Right ventricle myocardium superior (tissue), 1 donor: Measurements from ENCODE around the gene LASP1NB.
"Not testable (repeated sequence)": the region's sequence is repeated elsewhere in the genome, so short reads cannot be mapped to it uniquely, and the experiment has no call there.

Experiments used
- ATAC-seq: fragments of 200-7000 bp; cut with Tn5 transposase; one replicate; pipeline ENCODE4 v1.9.1; 2020; ENCODE audit warnings: mild to moderate bottlenecking; ENCODE audit not compliant: poor library complexity
- DNase-seq: peaks from one replicate; pipeline ENCODE4 v3.0.0-alpha.2; 2020
- intact Hi-C: fragments of 100-400 bp; cut with DNase I; formaldehyde crosslinking; loops from one replicate; pipeline ENCODE4 v1.11.2; 2022
- donor health status: DM: no; HTN: yes; CAD: no; lungs with severe emphysema.

Gene LASP1NB

GRCh38 chr17:38893607-38894006 is 31.8 kb upstream of the LASP1NB start:
- DNase-seq (peak; percentile 70), ATAC-seq (peak; percentile 19)
- intact Hi-C loops: no loop called here

DNA sequence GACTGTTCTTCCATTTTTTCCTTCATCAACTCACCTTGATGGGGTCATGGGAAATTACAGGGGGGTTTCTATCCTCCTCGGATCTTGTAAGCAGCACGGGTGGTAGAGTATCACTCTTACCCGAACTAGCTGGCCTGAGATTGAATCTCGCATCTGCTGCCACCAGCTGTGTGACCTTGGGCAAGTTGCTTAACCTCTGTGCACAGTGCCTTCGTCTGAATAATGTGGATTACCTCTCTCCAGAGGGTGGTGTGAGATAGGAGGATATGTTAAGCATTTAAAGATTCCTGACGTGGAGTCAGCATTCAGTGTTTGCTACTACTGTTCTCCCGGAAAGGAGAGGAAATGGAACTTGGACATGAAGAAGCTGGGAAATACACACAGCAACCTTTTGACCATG is 31.1 kb upstream of the LASP1NB start:
- ATAC-seq (no peak), DNase-seq (no peak)
- intact Hi-C loops: no loop called here

GRCh38 chr17:38896346-38896954 is 29.0 kb upstream of the LASP1NB start:
- intact Hi-C loops: no loop called here
- ATAC-seq: no peak
- DNase-seq: no peak

GRCh38 chr17:38897176-38897575 is 28.2 kb upstream of the LASP1NB start:
- DNase-seq (peak; percentile 92), ATAC-seq (peak; percentile 73)
- intact Hi-C loops: no loop called here

DNA sequence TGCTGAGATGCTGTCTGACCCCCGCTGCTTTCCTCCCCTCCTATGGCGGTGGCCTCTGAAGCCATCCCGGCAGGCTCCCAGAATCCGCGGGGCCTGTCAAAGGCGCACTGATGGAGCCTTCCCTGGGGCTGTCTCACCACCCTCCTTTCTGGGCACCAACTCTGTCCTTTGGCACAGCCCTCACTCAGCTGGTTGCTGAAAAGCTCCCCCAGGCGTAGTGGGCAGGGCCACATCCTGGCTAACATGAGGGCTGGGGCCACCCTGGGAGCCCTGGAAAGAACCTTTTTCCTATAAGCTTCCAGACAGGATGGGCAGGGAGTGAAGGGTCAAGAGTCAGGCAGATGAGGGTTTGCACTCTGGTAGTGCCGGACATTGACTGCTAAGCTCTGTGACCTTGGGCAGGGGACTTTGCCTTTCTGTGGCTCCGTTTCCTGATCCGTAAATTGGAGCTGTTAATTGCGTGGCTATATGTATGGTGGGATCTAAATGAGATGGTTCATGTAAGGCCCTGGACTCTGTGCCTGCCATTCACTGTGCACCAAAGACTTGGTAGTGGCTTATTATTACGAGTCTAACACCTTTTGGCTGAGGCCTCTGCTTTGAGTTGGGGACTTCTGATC is 27.6 kb upstream of the LASP1NB start:
- ATAC-seq (no peak), DNase-seq (peak; percentile 68)
- intact Hi-C loops: no loop called here

DNA sequence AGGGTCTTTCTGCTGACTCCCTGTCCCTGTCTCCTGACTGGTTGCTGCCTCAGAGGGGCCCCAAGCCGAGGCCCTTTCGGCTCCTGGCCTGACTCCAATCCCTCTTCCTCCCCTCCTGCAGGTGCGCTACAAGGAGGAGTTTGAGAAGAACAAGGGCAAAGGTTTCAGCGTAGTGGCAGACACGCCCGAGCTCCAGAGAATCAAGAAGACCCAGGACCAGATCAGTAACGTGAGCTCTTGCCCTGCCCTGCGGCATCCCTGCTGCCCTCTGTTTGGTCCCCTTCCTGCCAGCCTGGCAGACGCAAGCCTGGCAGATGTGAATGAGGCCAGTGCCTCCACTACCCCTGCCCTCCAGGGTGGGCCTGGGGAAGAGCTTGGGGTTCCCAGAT is 27.1 kb upstream of the LASP1NB start:
- intact Hi-C loops: no loop called here
- no peak for DNase-seq
- ATAC-seq: no peak

GRCh38 chr17:38898812-38899348 is 26.5 kb upstream of the LASP1NB start:
- intact Hi-C loops: no loop called here
- DNase-seq (peak; percentile 74), ATAC-seq (no peak)

GRCh38 chr17:38899421-38899820 is 26.0 kb upstream of the LASP1NB start:
- intact Hi-C loops: no loop called here
- DNase-seq (no peak), ATAC-seq (no peak)

GRCh38 chr17:38900978-38901656 is 24.3 kb upstream of the LASP1NB start:
- peak; percentile 66 for ATAC-seq
- intact Hi-C loops: no loop called here
- DNase-seq: no peak

GRCh38 chr17:38903404-38903803 is 22.0 kb upstream of the LASP1NB start:
- no peak for ATAC-seq
- intact Hi-C loops: no loop called here
- no peak for DNase-seq

DNA sequence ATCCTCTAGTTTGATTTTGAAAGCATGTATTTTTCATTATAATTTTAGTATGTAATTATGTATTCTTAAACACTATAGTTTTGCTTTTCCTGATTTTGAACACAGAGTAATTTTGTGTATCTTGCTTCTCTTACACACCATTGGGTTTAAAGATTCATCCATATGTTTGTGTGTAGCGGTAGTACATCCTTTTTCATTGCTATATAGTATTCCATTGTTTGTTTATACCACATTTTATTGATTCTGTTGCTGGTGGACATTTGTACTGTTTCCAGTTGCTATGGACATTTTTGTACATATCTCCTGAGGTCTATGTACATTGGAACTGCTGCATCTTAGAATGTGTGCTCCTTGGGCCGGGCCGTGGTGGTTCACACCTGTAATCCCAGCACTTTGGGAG is 20.5 kb upstream of the LASP1NB start:
- intact Hi-C loops: no loop called here
- DNase-seq: no peak
- ATAC-seq: no peak

DNA sequence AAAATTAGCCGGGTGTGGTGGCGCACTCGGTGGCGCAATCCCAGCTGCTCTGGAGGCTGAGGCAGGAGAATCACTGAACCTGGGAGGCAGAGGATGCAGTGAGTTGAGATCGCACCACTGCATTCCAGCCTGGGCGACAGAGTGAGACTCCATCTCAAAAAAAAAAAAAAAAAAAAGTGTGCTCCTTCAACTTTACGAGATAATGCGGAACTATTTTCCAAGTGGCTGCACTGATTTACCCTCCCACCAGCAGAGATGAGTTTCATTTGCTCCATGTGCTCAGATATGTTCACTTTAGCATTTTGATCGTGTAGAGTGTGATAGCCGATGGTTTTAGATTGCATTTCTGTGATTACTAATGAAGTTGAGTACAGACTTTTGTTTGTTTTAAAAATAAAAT is 20.0 kb upstream of the LASP1NB start:
- intact Hi-C loops: no loop called here
- peak; percentile 24 for DNase-seq
- ATAC-seq: no peak

- DNase-seq (peak; percentile 37), ATAC-seq (no peak)
- intact Hi-C loops: no loop called here
These were observed 18.8 kb upstream of the LASP1NB start for GRCh38 chr17:38906460-38907228.

- ATAC-seq (no peak), DNase-seq (peak; percentile 36)
- intact Hi-C loops: no loop called here
These were observed 17.3 kb upstream of the LASP1NB start for GRCh38 chr17:38907930-38908675.

GRCh38 chr17:38908676-38909181 is 16.7 kb upstream of the LASP1NB start:
- intact Hi-C loops: no loop called here
- peak; percentile 38 for DNase-seq
- peak; percentile 9 for ATAC-seq

DNA sequence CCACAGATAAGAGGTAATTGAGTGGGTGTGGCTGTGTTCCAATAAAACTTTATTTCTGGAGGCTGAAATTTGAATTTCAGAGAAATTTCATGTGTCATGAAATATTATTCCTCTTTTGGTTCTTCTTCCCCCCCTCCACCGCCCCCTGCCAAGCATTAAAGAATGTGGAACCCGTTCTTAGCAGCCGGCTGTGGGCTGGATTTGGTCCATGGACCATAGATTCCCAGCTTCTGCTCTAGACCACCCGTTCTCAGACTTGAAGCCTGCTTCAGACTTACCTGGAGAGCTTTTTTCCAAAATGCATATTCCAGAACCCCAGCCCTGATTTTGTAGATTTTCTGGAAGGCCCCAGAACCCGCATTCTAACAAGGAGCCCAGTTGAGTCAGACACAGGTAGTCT is 15.1 kb upstream of the LASP1NB start:
- intact Hi-C loops: no loop called here
- ATAC-seq (no peak), DNase-seq (no peak)

- intact Hi-C loops: no loop called here
- ATAC-seq: no peak
- DNase-seq: peak; percentile 38
These were observed 14.2 kb upstream of the LASP1NB start for GRCh38 chr17:38911081-38911730.

DNA sequence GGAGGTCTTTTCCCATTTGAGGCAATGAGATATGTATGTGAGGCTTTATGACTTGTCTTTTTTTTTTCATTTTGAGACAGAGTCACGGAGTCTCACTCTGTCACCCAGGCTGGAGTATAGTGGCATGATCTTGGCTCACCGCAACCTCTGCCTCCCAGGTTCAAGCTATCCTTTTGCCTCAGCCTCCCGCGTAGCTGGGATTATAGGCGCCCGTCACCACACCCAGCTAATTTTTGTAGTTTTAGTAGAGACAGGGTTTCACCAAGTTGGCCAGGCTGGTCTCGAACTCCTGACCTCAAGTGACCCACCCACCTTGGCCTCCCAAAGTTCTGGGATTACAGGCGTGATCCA is 13.7 kb upstream of the LASP1NB start:
- DNase-seq: peak; percentile 19
- intact Hi-C loops, ATAC-seq: not testable (repeated sequence)
